WTC11 (cell line): ENCODE measurements around the gene GHRL. TPM values are rescaled to one million over a fixed set of nuclear protein-coding genes. Genes with fewer than 3 reads are reported as not detected.

ENCODE experiments used
- ATAC-seq: fragments of 200-7000 bp; cut with Tn5 transposase; 2 replicates; pipeline ENCODE4 v1.10.0; 2021; ENCODE audit warnings: mild to moderate bottlenecking, moderate library complexity
- CTCF ChIA-PET: fragments of 300-600 bp; sonication (Branson Sonifier 250); formaldehyde crosslinking; loops from one replicate; lab custom pipeline; 2021; ENCODE audit warnings: antibody characterized with exemption; lab: Charles Lee
- POLR2A ChIA-PET: fragments of 350-600 bp; sonication (Branson Sonifier 250); formaldehyde crosslinking; loops from one replicate; lab custom pipeline; 2021; ENCODE audit warnings: antibody characterized with exemption; lab: Charles Lee
- DNase-seq: peaks from one replicate; pipeline ENCODE4 v3.0.0; 2021; ENCODE audit warnings: low spot score
- H3K27ac Mint-ChIP-seq: 2 replicates; pipeline ENCODE4 v1.8.0; 2021; ENCODE audit warnings: mixed read lengths
- H3K27me3 Mint-ChIP-seq: 2 replicates; pipeline ENCODE4 v1.8.0; 2021; ENCODE audit warnings: low read depth, mild to moderate bottlenecking, moderate library complexity, mixed read lengths
- H3K36me3 Mint-ChIP-seq: 2 replicates; pipeline ENCODE4 v1.8.0; 2021; ENCODE audit warnings: mixed read lengths
- H3K4me1 Mint-ChIP-seq: 2 replicates; pipeline ENCODE4 v1.8.0; 2022; ENCODE audit warnings: mixed read lengths
- H3K4me3 Mint-ChIP-seq: 2 replicates; pipeline ENCODE4 v1.8.0; 2021; ENCODE audit warnings: mild to moderate bottlenecking, moderate library complexity, mixed read lengths
- H3K9me3 Mint-ChIP-seq: 2 replicates; pipeline ENCODE4 v1.8.0; 2021; ENCODE audit warnings: mixed read lengths
- AFF4 ChIP-seq: sonication (generic); formaldehyde crosslinking; IDR thresholded peaks from 2 replicates; pipeline ENCODE4 v1.8.1; 2023; ENCODE audit warnings: mild to moderate bottlenecking, missing genetic modification reagents, borderline replicate concordance
- ARID4B ChIP-seq: sonication (generic); formaldehyde crosslinking; IDR thresholded peaks from 2 replicates; pipeline ENCODE4 v1.8.0; 2023; ENCODE audit warnings: missing genetic modification reagents, mild to moderate bottlenecking, borderline replicate concordance
- E2F5 ChIP-seq: sonication (generic); formaldehyde crosslinking; IDR thresholded peaks from 2 replicates; pipeline ENCODE4 v1.8.1; 2022; ENCODE audit warnings: mild to moderate bottlenecking, moderate library complexity, missing genetic modification reagents
- ERG ChIP-seq: fragments of 250-450 bp; sonication (Bioruptor Pico); IDR thresholded peaks from 2 replicates; pipeline ENCODE4 v1.8.0; 2021; ENCODE audit warnings: mild to moderate bottlenecking
- FOXP1 ChIP-seq: sonication (generic); formaldehyde crosslinking; IDR thresholded peaks from 2 replicates; pipeline ENCODE4 v1.8.0; 2022; ENCODE audit warnings: missing genetic modification reagents, mild to moderate bottlenecking, moderate library complexity, borderline replicate concordance
- IRF1 ChIP-seq: sonication (generic); formaldehyde crosslinking; IDR thresholded peaks from 2 replicates; pipeline ENCODE4 v1.8.0; 2023; ENCODE audit warnings: missing genetic modification reagents
- JUN ChIP-seq: sonication (generic); formaldehyde crosslinking; IDR thresholded peaks from 2 replicates; pipeline ENCODE4 v1.8.0; 2023; ENCODE audit warnings: mild to moderate bottlenecking, missing genetic modification reagents
- MAX ChIP-seq: sonication (generic); formaldehyde crosslinking; IDR thresholded peaks from 2 replicates; pipeline ENCODE4 v1.8.0; 2022; ENCODE audit warnings: mild to moderate bottlenecking, missing genetic modification reagents
- MLX ChIP-seq: sonication (generic); formaldehyde crosslinking; IDR thresholded peaks from 2 replicates; pipeline ENCODE4 v1.8.1; 2023; ENCODE audit warnings: mild to moderate bottlenecking, missing genetic modification reagents, moderate library complexity
- SP1 ChIP-seq: sonication (generic); formaldehyde crosslinking; conservative IDR thresholded peaks from 2 replicates; pipeline ENCODE4 v1.8.1; 2022; ENCODE audit warnings: missing genetic modification reagents
- USF1 ChIP-seq: sonication (generic); formaldehyde crosslinking; IDR thresholded peaks from 2 replicates; pipeline ENCODE4 v1.8.0; 2022; ENCODE audit warnings: mild to moderate bottlenecking, missing genetic modification reagents
- ZMAT4 ChIP-seq: fragments of 250-450 bp; sonication (Bioruptor Pico); IDR thresholded peaks from 2 replicates; pipeline ENCODE4 v1.9.0; 2021; ENCODE audit warnings: mild to moderate bottlenecking
- ZNF281 ChIP-seq: sonication (generic); formaldehyde crosslinking; IDR thresholded peaks from 2 replicates; pipeline ENCODE4 v1.8.0; 2023; ENCODE audit warnings: mild to moderate bottlenecking, missing genetic modification reagents
- ZNF396 ChIP-seq: fragments of 250-450 bp; sonication (Bioruptor Pico); IDR thresholded peaks from 2 replicates; pipeline ENCODE4 v1.8.0; 2021; ENCODE audit warnings: mild to moderate bottlenecking, moderate library complexity, borderline replicate concordance
- total RNA-seq: library from RNA; stranded (reverse); gene quantifications from 3 replicates; pipeline ENCODE4 v1.2.3, GENCODE V29; 2021

The GHRL gene
- total RNA-seq, 1 experiment from 2014 or later: 0.35 TPM

GRCh38 chr3:10337323-10338163, 44.8 kb upstream of the GHRL start:
- H3K27me3 Mint-ChIP-seq: no peaks in the 10 kb centered on the region
- ATAC-seq: peak; percentile 23; the same call in 1 of the 2 replicates
- no peaks in the 10 kb centered on the region for H3K36me3 Mint-ChIP-seq
- H3K27ac Mint-ChIP-seq: no peak overlapping the region
- no peak overlapping the region for H3K4me3 Mint-ChIP-seq
- ChIA-PET POLR2A (no interaction called here), CTCF (interaction anchor here (1.1 to 1.4 kb wide), 3 partner anchors 9 to 367 kb away, joined by 3 read pairs; no protein-coding TSS in a partner anchor)
- no peaks in the 10 kb centered on the region for H3K9me3 Mint-ChIP-seq
- H3K4me1 Mint-ChIP-seq: 0 out of 2 replicates have a peak, but pooled peaks cover 5% of the 10 kb centered on the region
- no peak for DNase-seq
- no peak for TF ChIP-seq E2F5 (CRISPR knock-in tag)
- TF ChIP-seq FOXP1 (CRISPR knock-in tag): no peak
- TF ChIP-seq IRF1 (CRISPR knock-in tag): no peak
- TF ChIP-seq ZMAT4 (CRISPR knock-in tag): no peak
- TF ChIP-seq ARID4B: no peak
- no peak for TF ChIP-seq AFF4 (CRISPR knock-in tag)
- TF ChIP-seq ZNF396 (CRISPR knock-in tag): no peak
- no peak for TF ChIP-seq USF1 (CRISPR knock-in tag)
- TF ChIP-seq ZNF281: no peak
- no peak for TF ChIP-seq JUN (CRISPR knock-in tag)
- TF ChIP-seq MAX (CRISPR knock-in tag): no peak
- no peak for TF ChIP-seq ERG (CRISPR knock-in tag)
- TF ChIP-seq SP1 (CRISPR knock-in tag): no peak
- no peak for TF ChIP-seq MLX (CRISPR knock-in tag)
